HEK293 (cell line): ENCODE data around the gene LHX5.

Experiments used
- CTCF ChIA-PET: fragments of 350-600 bp; formaldehyde crosslinking; extraction: SDS; loops from one replicate; lab custom pipeline; 2021; ENCODE audit warnings: antibody characterized with exemption; lab: Yijun Ruan, JAX
- POLR2A ChIA-PET: fragments of 300-600 bp; formaldehyde crosslinking; extraction: SDS; loops from one replicate; lab custom pipeline; 2020; ENCODE audit warnings: antibody characterized with exemption, inconsistent platforms; lab: Yijun Ruan, JAX
- H3K27ac ChIP-seq: fragments of 200-500 bp; sonication (Bioruptor generic); 2 replicates; pipeline ENCODE4 v1.5.1; 2014; ENCODE audit warnings: low read depth, low read length, control low read depth, inconsistent platforms; ENCODE audit errors: extremely low read depth
- H3K36me3 ChIP-seq, 2 experiments: fragments of 200-500 bp in 1 of 2; sonication (Bioruptor generic) in 1 of 2; 1 replicate in 1 of 2; 2 replicates in 1 of 2; pipeline ENCODE4 v1.5.1; 2014 to 2017; ENCODE audit warnings: inconsistent platforms in 2 of 2, low read length in 2 of 2; ENCODE audit not compliant: control insufficient read depth in 2 of 2, insufficient read depth in 1 of 2
- H3K4me1 ChIP-seq: fragments of 200-500 bp; sonication (Bioruptor generic); 2 replicates; pipeline ENCODE4 v1.5.1; 2014; ENCODE audit warnings: mild to moderate bottlenecking, low read length, inconsistent platforms; ENCODE audit not compliant: control insufficient read depth, insufficient read depth
- H3K4me3 ChIP-seq: 2 replicates; pipeline ENCODE4 v1.5.1; 2011; ENCODE audit warnings: low read depth, mild to moderate bottlenecking, control low read depth, low read length, moderate library complexity
- H3K9me3 ChIP-seq: fragments of 200-500 bp; sonication (Bioruptor generic); 2 replicates; pipeline ENCODE4 v1.5.1; 2014; ENCODE audit warnings: low read depth, low read length, inconsistent platforms; ENCODE audit not compliant: control insufficient read depth, insufficient read depth
- HOXA7 ChIP-seq: sonication (generic); formaldehyde crosslinking; IDR thresholded peaks from 2 replicates; pipeline ENCODE4 v1.8.1; 2022; ENCODE audit warnings: missing genetic modification reagents, borderline replicate concordance
- PRDM1 ChIP-seq: fragments of 450-650 bp; formaldehyde crosslinking; IDR thresholded peaks from 2 replicates; pipeline ENCODE4; 2016; ENCODE audit warnings: missing biosample characterization, missing genetic modification characterization
- PRDM6 ChIP-seq: fragments of 450-650 bp; formaldehyde crosslinking; IDR thresholded peaks from 2 replicates; pipeline ENCODE4 v1.5.1; 2017; ENCODE audit warnings: missing biosample characterization, missing genetic modification characterization
- RBAK ChIP-seq: fragments of 450-650 bp; formaldehyde crosslinking; IDR thresholded peaks from 2 replicates; pipeline ENCODE4 v1.5.1; 2016; ENCODE audit warnings: missing biosample characterization, missing genetic modification characterization
- WT1 ChIP-seq: fragments of 450-650 bp; formaldehyde crosslinking; IDR thresholded peaks from 2 replicates; pipeline ENCODE4 v1.5.1; 2016; ENCODE audit warnings: missing biosample characterization, missing genetic modification characterization
- ZFP37 ChIP-seq: fragments of 450-650 bp; formaldehyde crosslinking; IDR thresholded peaks from 2 replicates; pipeline ENCODE4 v1.5.1; 2016; ENCODE audit warnings: missing biosample characterization, missing genetic modification characterization
- ZFP69B ChIP-seq: fragments of 450-650 bp; formaldehyde crosslinking; IDR thresholded peaks from 2 replicates; pipeline ENCODE4 v1.5.1; 2016; ENCODE audit warnings: missing biosample characterization, missing genetic modification characterization
- ZNF10 ChIP-seq: fragments of 450-650 bp; formaldehyde crosslinking; IDR thresholded peaks from 2 replicates; pipeline ENCODE4 v1.5.1; 2017; ENCODE audit warnings: missing biosample characterization, missing genetic modification characterization
- ZNF16 ChIP-seq: fragments of 450-650 bp; formaldehyde crosslinking; IDR thresholded peaks from 2 replicates; pipeline ENCODE4 v1.5.1; 2016; ENCODE audit warnings: low read depth, missing biosample characterization, missing genetic modification characterization
- ZNF174 ChIP-seq: fragments of 450-650 bp; formaldehyde crosslinking; IDR thresholded peaks from 2 replicates; pipeline ENCODE4 v1.5.0; 2017; ENCODE audit warnings: missing biosample characterization, mild to moderate bottlenecking, missing genetic modification characterization
- ZNF175 ChIP-seq: fragments of 450-650 bp; formaldehyde crosslinking; IDR thresholded peaks from 2 replicates; pipeline ENCODE4 v1.5.1; 2016; ENCODE audit warnings: missing biosample characterization, missing genetic modification characterization
- ZNF2 ChIP-seq: fragments of 450-650 bp; formaldehyde crosslinking; IDR thresholded peaks from 2 replicates; pipeline ENCODE4 v1.5.1; 2016; ENCODE audit warnings: missing biosample characterization, missing genetic modification characterization
- ZNF214 ChIP-seq: fragments of 450-650 bp; formaldehyde crosslinking; IDR thresholded peaks from 2 replicates; pipeline ENCODE4 v1.5.1; 2017; ENCODE audit warnings: missing biosample characterization, mild to moderate bottlenecking, missing genetic modification characterization, borderline replicate concordance
- ZNF335 ChIP-seq: fragments of 450-650 bp; formaldehyde crosslinking; conservative IDR thresholded peaks from 2 replicates; pipeline ENCODE4 v1.5.1; 2016; ENCODE audit warnings: missing biosample characterization, missing genetic modification characterization
- ZNF366 ChIP-seq: fragments of 450-650 bp; formaldehyde crosslinking; conservative IDR thresholded peaks from 2 replicates; pipeline ENCODE4 v1.5.1; 2016; ENCODE audit warnings: missing biosample characterization, missing genetic modification characterization
- ZNF426 ChIP-seq: fragments of 450-650 bp; formaldehyde crosslinking; IDR thresholded peaks from 2 replicates; pipeline ENCODE4 v1.5.1; 2017; ENCODE audit warnings: missing biosample characterization, missing genetic modification characterization, mild to moderate bottlenecking, inconsistent platforms, moderate library complexity
- ZNF473 ChIP-seq: fragments of 450-650 bp; formaldehyde crosslinking; IDR thresholded peaks from 2 replicates; pipeline ENCODE4 v1.5.1; 2017; ENCODE audit warnings: missing biosample characterization, missing genetic modification characterization
- ZNF529 ChIP-seq: fragments of 450-650 bp; formaldehyde crosslinking; IDR thresholded peaks from 2 replicates; pipeline ENCODE4 v1.5.1; 2017; ENCODE audit warnings: missing genetic modification characterization, missing biosample characterization; ENCODE audit not compliant: insufficient replicate concordance
- ZNF549 ChIP-seq: fragments of 450-650 bp; IDR thresholded peaks from 2 replicates; pipeline ENCODE4 v1.5.1; 2018; ENCODE audit warnings: missing biosample characterization, missing genetic modification characterization, mild to moderate bottlenecking, inconsistent platforms, moderate library complexity
- ZNF558 ChIP-seq: fragments of 450-650 bp; formaldehyde crosslinking; IDR thresholded peaks from 2 replicates; pipeline ENCODE4 v1.5.1; 2016; ENCODE audit warnings: missing biosample characterization, missing genetic modification characterization
- ZNF596 ChIP-seq: fragments of 450-650 bp; IDR thresholded peaks from 2 replicates; pipeline ENCODE4 v1.5.0; 2018; ENCODE audit warnings: missing biosample characterization, mild to moderate bottlenecking, missing genetic modification characterization, moderate library complexity
- ZNF621 ChIP-seq: fragments of 450-650 bp; formaldehyde crosslinking; IDR thresholded peaks from 2 replicates; pipeline ENCODE4 v1.5.1; 2017; ENCODE audit warnings: missing biosample characterization, missing genetic modification characterization
- ZNF623 ChIP-seq: fragments of 450-650 bp; formaldehyde crosslinking; IDR thresholded peaks from 2 replicates; pipeline ENCODE4 v1.5.1; 2016; ENCODE audit warnings: missing biosample characterization, missing genetic modification characterization
- ZNF677 ChIP-seq: fragments of 450-650 bp; IDR thresholded peaks from 2 replicates; pipeline ENCODE4 v1.5.0; 2018; ENCODE audit warnings: missing biosample characterization, mild to moderate bottlenecking, missing genetic modification characterization, moderate library complexity
- ZNF704 ChIP-seq: fragments of 450-650 bp; formaldehyde crosslinking; IDR thresholded peaks from 2 replicates; pipeline ENCODE4 v1.5.1; 2016; ENCODE audit warnings: missing biosample characterization, missing genetic modification characterization
- ZNF785 ChIP-seq: fragments of 450-650 bp; formaldehyde crosslinking; IDR thresholded peaks from 2 replicates; pipeline ENCODE4 v1.5.1; 2016; ENCODE audit warnings: missing biosample characterization, missing genetic modification characterization
- ZNF837 ChIP-seq: fragments of 450-650 bp; formaldehyde crosslinking; IDR thresholded peaks from 2 replicates; pipeline ENCODE4 v1.5.1; 2016; ENCODE audit warnings: missing biosample characterization, missing genetic modification characterization
- TF ChIP-seq, protein P1 (sequence below): fragments of 450-650 bp; formaldehyde crosslinking; IDR thresholded peaks from 2 replicates; pipeline ENCODE4 v1.5.1; 2016; ENCODE audit warnings: missing biosample characterization, missing genetic modification characterization
- TF ChIP-seq, protein P2 (sequence below): fragments of 450-650 bp; formaldehyde crosslinking; IDR thresholded peaks from 2 replicates; pipeline ENCODE4 v1.5.1; 2016; ENCODE audit warnings: missing biosample characterization, missing genetic modification characterization, borderline replicate concordance
- TF ChIP-seq, protein P3 (sequence below): fragments of 450-650 bp; formaldehyde crosslinking; IDR thresholded peaks from 2 replicates; pipeline ENCODE4 v1.5.1; 2016; ENCODE audit warnings: missing biosample characterization, missing genetic modification characterization
- TF ChIP-seq, protein P4 (sequence below): fragments of 450-650 bp; formaldehyde crosslinking; IDR thresholded peaks from 2 replicates; pipeline ENCODE4 v1.5.1; 2017; ENCODE audit warnings: missing biosample characterization, mild to moderate bottlenecking, missing genetic modification characterization, moderate library complexity
- TF ChIP-seq, protein P5 (sequence below): fragments of 450-650 bp; formaldehyde crosslinking; IDR thresholded peaks from 2 replicates; pipeline ENCODE4 v1.5.1; 2016; ENCODE audit warnings: missing biosample characterization, missing genetic modification characterization

The LHX5 gene

GRCh38 chr12:113456761-113457160, 14.9 kb downstream of the LHX5 start:
- CTCF ChIA-PET = interaction anchor here (0.7 kb wide), 1 partner anchor 130 kb away, joined by 3 read pairs; no protein-coding TSS in a partner anchor

DNA sequence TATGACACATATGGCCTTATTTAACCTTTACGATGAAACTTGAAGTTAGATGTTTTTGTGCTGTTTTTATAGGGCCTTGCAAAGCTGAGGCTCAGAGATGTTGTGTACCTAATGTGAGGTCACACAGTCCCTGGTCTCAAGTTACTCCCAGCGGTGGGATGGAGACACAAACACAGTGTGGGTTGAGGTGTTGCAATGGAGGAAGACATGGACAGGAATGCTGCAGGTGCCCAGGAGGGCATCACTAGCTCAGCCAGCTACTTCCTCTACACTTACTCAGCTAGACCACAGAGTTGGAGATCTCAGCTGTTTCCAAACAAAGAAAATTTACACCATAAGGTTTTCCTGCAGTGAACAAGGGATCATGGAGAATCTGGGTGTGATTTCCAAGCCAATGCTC, 15.5 kb downstream of the LHX5 start:
- Histone ChIP-seq H3K9me3 (no peaks in the 10 kb centered on the region), H3K4me1 (no peaks in the 10 kb centered on the region), H3K4me3 (no peak overlapping the region), H3K27ac (no peak overlapping the region), H3K36me3 (no peaks in the 10 kb centered on the region)
- POLR2A ChIA-PET = no interaction called here
- TF ChIP-seq ZNF623 (tag by site-specific recombination) (no peak), ZNF837 (no peak), WT1 (tag by site-specific recombination) (no peak), ZNF596 (tag by site-specific recombination) (no peak), PRDM6 (no peak), ZNF558 (tag by site-specific recombination) (no peak), ZFP37 (no peak), ZNF426 (tag by site-specific recombination) (no peak), ZNF174 (no peak), HOXA7 (CRISPR knock-in tag) (no peak), RBAK (tag by site-specific recombination) (no peak)
- TF ChIP-seq, protein P1, sequence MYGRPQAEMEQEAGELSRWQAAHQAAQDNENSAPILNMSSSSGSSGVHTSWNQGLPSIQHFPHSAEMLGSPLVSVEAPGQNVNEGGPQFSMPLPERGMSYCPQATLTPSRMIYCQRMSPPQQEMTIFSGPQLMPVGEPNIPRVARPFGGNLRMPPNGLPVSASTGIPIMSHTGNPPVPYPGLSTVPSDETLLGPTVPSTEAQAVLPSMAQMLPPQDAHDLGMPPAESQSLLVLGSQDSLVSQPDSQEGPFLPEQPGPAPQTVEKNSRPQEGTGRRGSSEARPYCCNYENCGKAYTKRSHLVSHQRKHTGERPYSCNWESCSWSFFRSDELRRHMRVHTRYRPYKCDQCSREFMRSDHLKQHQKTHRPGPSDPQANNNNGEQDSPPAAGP (tag by site-specific recombination) = no peak
- TF ChIP-seq, protein P2, sequence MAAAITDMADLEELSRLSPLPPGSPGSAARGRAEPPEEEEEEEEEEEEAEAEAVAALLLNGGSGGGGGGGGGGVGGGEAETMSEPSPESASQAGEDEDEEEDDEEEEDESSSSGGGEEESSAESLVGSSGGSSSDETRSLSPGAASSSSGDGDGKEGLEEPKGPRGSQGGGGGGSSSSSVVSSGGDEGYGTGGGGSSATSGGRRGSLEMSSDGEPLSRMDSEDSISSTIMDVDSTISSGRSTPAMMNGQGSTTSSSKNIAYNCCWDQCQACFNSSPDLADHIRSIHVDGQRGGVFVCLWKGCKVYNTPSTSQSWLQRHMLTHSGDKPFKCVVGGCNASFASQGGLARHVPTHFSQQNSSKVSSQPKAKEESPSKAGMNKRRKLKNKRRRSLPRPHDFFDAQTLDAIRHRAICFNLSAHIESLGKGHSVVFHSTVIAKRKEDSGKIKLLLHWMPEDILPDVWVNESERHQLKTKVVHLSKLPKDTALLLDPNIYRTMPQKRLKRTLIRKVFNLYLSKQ = no peak
- TF ChIP-seq, protein P3, sequence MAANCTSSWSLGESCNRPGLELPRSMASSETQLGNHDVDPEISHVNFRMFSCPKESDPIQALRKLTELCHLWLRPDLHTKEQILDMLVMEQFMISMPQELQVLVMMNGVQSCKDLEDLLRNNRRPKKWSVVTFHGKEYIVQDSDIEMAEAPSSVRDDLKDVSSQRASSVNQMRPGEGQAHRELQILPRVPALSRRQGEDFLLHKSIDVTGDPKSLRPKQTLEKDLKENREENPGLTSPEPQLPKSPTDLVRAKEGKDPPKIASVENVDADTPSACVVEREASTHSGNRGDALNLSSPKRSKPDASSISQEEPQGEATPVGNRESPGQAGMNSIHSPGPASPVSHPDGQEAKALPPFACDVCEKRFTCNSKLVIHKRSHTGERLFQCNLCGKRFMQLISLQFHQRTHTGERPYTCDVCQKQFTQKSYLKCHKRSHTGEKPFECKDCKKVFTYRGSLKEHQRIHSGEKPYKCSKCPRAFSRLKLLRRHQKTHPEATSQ = no peak
- CTCF ChIA-PET = interaction anchor here (0.6 to 0.9 kb wide), 2 partner anchors 8 to 671 kb away, joined by 3 read pairs; no protein-coding TSS in a partner anchor

More at GRCh38 chr12:113456761-113457160, 14.9 kb downstream of the LHX5 start:
- Histone ChIP-seq H3K27ac (no peak overlapping the region), H3K4me3 (no peak overlapping the region), H3K4me1 (no peaks in the 10 kb centered on the region), H3K36me3 (no peaks in the 10 kb centered on the region), H3K9me3 (no peaks in the 10 kb centered on the region)
- POLR2A ChIA-PET = no interaction called here
- TF ChIP-seq ZNF16 (no peak), ZNF2 (tag by site-specific recombination) (no peak), ZNF621 (tag by site-specific recombination) (no peak), ZNF473 (tag by site-specific recombination) (no peak), WT1 (tag by site-specific recombination) (no peak), ZNF549 (tag by site-specific recombination) (no peak), ZNF10 (tag by site-specific recombination) (no peak), ZNF677 (tag by site-specific recombination) (no peak), PRDM1 (no peak), ZNF785 (tag by site-specific recombination) (no peak), ZNF214 (no peak), ZFP69B (tag by site-specific recombination) (no peak), ZNF366 (tag by site-specific recombination) (no peak), ZNF529 (tag by site-specific recombination) (no peak), ZNF175 (tag by site-specific recombination) (no peak), ZNF704 (no peak), ZNF335 (no peak)
- TF ChIP-seq, protein P4, sequence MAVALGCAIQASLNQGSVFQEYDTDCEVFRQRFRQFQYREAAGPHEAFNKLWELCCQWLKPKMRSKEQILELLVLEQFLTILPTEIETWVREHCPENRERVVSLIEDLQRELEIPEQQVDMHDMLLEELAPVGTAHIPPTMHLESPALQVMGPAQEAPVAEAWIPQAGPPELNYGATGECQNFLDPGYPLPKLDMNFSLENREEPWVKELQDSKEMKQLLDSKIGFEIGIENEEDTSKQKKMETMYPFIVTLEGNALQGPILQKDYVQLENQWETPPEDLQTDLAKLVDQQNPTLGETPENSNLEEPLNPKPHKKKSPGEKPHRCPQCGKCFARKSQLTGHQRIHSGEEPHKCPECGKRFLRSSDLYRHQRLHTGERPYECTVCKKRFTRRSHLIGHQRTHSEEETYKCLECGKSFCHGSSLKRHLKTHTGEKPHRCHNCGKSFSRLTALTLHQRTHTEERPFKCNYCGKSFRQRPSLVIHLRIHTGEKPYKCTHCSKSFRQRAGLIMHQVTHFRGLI (tag by site-specific recombination) = no peak
- TF ChIP-seq, protein P5, sequence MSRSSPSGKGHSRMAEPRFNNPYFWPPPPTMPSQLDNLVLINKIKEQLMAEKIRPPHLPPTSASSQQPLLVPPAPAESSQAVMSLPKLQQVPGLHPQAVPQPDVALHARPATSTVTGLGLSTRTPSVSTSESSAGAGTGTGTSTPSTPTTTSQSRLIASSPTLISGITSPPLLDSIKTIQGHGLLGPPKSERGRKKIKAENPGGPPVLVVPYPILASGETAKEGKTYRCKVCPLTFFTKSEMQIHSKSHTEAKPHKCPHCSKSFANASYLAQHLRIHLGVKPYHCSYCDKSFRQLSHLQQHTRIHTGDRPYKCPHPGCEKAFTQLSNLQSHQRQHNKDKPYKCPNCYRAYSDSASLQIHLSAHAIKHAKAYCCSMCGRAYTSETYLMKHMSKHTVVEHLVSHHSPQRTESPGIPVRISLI (tag by site-specific recombination) = no peak
